Left colon (tissue), 2 donors: Measurements from ENCODE around the gene ASIP. TPM values are rescaled to one million over a fixed set of nuclear protein-coding genes. Genes with fewer than 3 reads are reported as not detected.

Experiments used
- ATAC-seq: fragments of 200-7000 bp; cut with Tn5 transposase; one replicate; pipeline ENCODE4 v1.9.1; 2020; ENCODE audit warnings: mild to moderate bottlenecking, moderate library complexity
- DNase-seq, 2 donors: peaks; one replicate each; pipeline ENCODE4 v3.0.0-alpha.2; 2020
- intact Hi-C, 2 donors: fragments of 100-400 bp; cut with DNase I in 1 of 2; cut with micrococcal nuclease in 1 of 2; formaldehyde crosslinking; loops; one replicate each; pipeline versions ENCODE4 v1.11.2 to v1.14.0; 2022; cut with DNase I, micrococcal nuclease
- total RNA-seq, 2 donors: library from RNA; stranded (reverse); fragmentation: NEBNext Ultra II Directional; extraction: Animal tissue kit (Norgen Biotek cat#: 25700); gene quantifications; one replicate each; pipeline ENCODE4 v1.2.1, GENCODE V29; 2021
- donor health status: DM: no; HTN: no; CAD: no.
- donor health status: DM: yes; HTN: yes; CAD: no.

The ASIP gene
- total RNA-seq, 2 donors from 2014 or later: not detected

DNA sequence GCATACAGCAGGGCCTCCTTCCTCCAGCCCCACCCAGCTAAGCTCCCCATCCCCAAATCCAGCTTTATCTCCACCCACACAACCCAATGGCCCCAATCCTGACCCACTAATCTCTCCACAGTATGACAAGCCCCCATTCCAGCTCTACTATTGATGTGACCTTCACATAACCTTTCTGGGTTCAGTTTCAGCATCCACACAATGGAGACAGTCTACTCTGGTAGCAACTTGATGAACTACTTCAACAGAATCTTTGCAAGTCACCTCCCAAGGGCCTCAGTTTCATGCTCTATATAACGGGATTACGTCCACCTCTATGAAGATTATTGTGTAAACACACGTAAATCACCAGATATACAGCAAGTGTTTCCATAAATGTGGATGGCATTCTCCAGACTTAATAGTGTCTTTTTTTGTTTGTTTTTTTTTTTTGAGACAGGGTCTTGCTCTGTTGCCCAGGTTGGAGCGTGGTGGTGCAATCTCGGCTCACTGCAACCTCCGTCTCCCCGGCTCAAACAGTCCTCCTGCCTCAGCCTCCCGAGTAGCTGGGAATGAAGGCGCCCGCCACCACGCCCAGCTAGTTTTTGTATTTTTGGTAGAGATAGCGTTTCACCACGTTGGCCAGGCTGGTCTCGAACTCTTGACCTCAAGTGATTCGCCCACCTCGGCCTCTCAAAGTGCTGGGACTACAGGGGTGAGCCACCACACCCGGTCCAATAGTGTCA is 60.5 kb downstream of the ASIP start:
- intact Hi-C loops: no loop called here
- DNase-seq: peak in 1 of 2 donors; percentile 18
- no peak for ATAC-seq

DNA sequence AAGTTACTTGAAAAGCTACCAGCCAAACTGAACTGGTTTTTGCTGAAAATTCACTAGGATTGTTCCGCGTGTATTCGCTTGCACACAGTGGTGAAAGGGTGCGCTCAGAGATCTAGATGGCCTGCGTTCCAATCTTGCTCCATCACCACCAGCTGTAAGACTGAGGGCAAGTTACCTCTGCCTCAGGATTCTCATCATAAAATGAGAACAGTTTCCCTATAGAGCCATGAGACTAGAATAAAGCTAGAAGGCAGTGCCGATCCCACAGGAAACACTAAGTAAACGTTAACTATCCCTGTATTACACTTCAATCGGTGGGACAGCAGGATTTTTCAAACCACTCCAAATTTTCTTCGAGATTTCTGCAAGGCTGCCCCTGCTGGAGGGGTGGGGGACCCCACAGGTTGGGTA is 61.1 kb downstream of the ASIP start:
- peak; percentile 14 for ATAC-seq
- no peak for DNase-seq

GRCh38 chr20:34302723-34303533 is 61.7 kb downstream of the ASIP start, which contains the start of gene AHCY:
Gene AHCY, minus strand, starts transcription at chr20:34303355. Its CDS starts 85 bp downstream, at chr20:34303270.
- DNase-seq (peak; percentile 98 to 99), ATAC-seq (peak; percentile 93)
- intact Hi-C loops: no loop called here

More for the DNA sequence above, 61.1 kb downstream of the ASIP start:
- intact Hi-C loops: no loop called here

GRCh38 chr20:34305333-34306230 is 64.4 kb downstream of the ASIP start:
- ATAC-seq (no peak), DNase-seq (no peak)
- intact Hi-C loops: no loop called here

- DNase-seq (no peak), ATAC-seq (no peak)
- intact Hi-C loops: loop anchor here in 1 of 2 donors (10.0 kb wide), 1 partner anchor 165 kb away; no protein-coding TSS in a partner anchor
These were observed 68.5 kb downstream of the ASIP start for GRCh38 chr20:34309691-34310090.

GRCh38 chr20:34310481-34311117 is 69.4 kb downstream of the ASIP start:
- intact Hi-C loops: loop anchor here in 1 of 2 donors (10.0 kb wide), 1 partner anchor 164 kb away; no protein-coding TSS in a partner anchor
- ATAC-seq (peak; percentile 21), DNase-seq (peak in 1 of 2 donors; percentile 22)

- ATAC-seq (peak; percentile 79), DNase-seq (peak; percentile 87 to 90)
- intact Hi-C loops: loop anchor here in 1 of 2 donors (10.0 kb wide), 1 partner anchor 163 kb away; no protein-coding TSS in a partner anchor
These were observed 70.1 kb downstream of the ASIP start for GRCh38 chr20:34311118-34312023.

GRCh38 chr20:34312024-34312460 is 70.8 kb downstream of the ASIP start:
- DNase-seq (peak in 1 of 2 donors; percentile 31), ATAC-seq (peak; percentile 20)
- intact Hi-C loops: loop anchor here in 1 of 2 donors (10.0 kb wide), 1 partner anchor 163 kb away; no protein-coding TSS in a partner anchor

- ATAC-seq: peak; percentile 80
- intact Hi-C loops: loop anchor here in 1 of 2 donors (10.0 kb wide), 1 partner anchor 162 kb away; no protein-coding TSS in a partner anchor
- DNase-seq: peak; percentile 83 to 91
These were observed 71.5 kb downstream of the ASIP start for GRCh38 chr20:34312544-34313217.

- intact Hi-C loops: loop anchor here in 1 of 2 donors (10.0 kb wide), 1 partner anchor 160 kb away; no protein-coding TSS in a partner anchor
- DNase-seq: no peak
- no peak for ATAC-seq
These were observed 74.0 kb downstream of the ASIP start for GRCh38 chr20:34315236-34315635.

- no peak for ATAC-seq
- intact Hi-C loops: loop anchor here in 1 of 2 donors (10.0 kb wide), 1 partner anchor 158 kb away; no protein-coding TSS in a partner anchor
- no peak for DNase-seq
These were observed 75.1 kb downstream of the ASIP start for GRCh38 chr20:34316196-34316814.

Other genes starting within 250 kb of the ASIP start
- 100 to 1,000 TPM; 190 to 191 TPM for gene RALY, start 247.5 kb upstream of the ASIP start, total RNA-seq
- gene EIF2S2, start 129.2 kb upstream of the ASIP start, total RNA-seq: 10 to 100 TPM; 39.8 to 51.1 TPM
- 10 to 100 TPM; 72.9 to 73.9 TPM for gene AHCY, start 61.9 kb downstream of the ASIP start, total RNA-seq
- gene ITCH, start 121.8 kb downstream of the ASIP start, total RNA-seq: 10 to 100 TPM; 69.6 to 78.3 TPM